Right cardiac atrium (tissue), 5 donors: ENCODE data around the gene CIITA. TPM values are rescaled to one million over a fixed set of nuclear protein-coding genes. Genes with fewer than 3 reads are reported as not detected.

ENCODE experiments used
- ATAC-seq, 2 donors: fragments of 200-7000 bp; cut with Tn5 transposase; one replicate each; pipeline versions ENCODE4 v1.8.0 to v1.9.1; 2020; ENCODE audit warnings: moderate library complexity in 2 of 2, mild to moderate bottlenecking in 1 of 2
- DNase-seq, 3 donors: peaks; one replicate each; pipeline ENCODE4 v3.0.0-alpha.2; 2020
- H3K27ac ChIP-seq: one replicate; pipeline ENCODE4 v1.5.1; 2013; ENCODE audit warnings: mild to moderate bottlenecking, low read length, control low read depth, moderate library complexity
- H3K27me3 ChIP-seq: one replicate; pipeline ENCODE4 v1.6.1; 2013; ENCODE audit not compliant: control insufficient read depth, insufficient read depth
- H3K4me1 ChIP-seq: one replicate; pipeline ENCODE4 v1.6.1; 2013; ENCODE audit warnings: low read length; ENCODE audit not compliant: control insufficient read depth, insufficient read depth
- H3K4me3 ChIP-seq: one replicate; pipeline ENCODE4 v1.5.1; 2013; ENCODE audit warnings: low read length, control low read depth
- H3K9me3 ChIP-seq: one replicate; pipeline ENCODE4 v1.6.1; 2013; ENCODE audit warnings: low read length; ENCODE audit not compliant: control insufficient read depth
- WGBS: extraction: QIAGEN DNeasy Blood & Tissue Kit; methylation state at CpG from one replicate; pipeline ENCODE4 v1.1.7; 2013; 5-methylcytosine and 5-hydroxymethylcytosine counted together
- intact Hi-C, 4 donors: fragments of 100-400 bp; cut with DNase I; formaldehyde crosslinking; loops; one replicate each; pipeline versions ENCODE4 v1.11.0 to v1.14.0; 2022 to 2023
- polyA plus RNA-seq: library from polyadenylated mRNA; stranded (reverse); fragments of 200-250 nt; gene quantifications from one replicate; pipeline ENCODE4 v1.2.3, GENCODE V29; 2013
- total RNA-seq, 4 donors: library from RNA; stranded (reverse); fragmentation: NEBNext Ultra II Directional; extraction: Animal tissue kit (Norgen Biotek cat#: 25700); gene quantifications; one replicate each; pipeline ENCODE4 v1.2.1, GENCODE V29; 2021
- donor health status: healthy with polysubstance abuse.
- donor health status: DM: no; HTN: yes; CAD: no.
- donor health status: DM: no; HTN: no; CAD: no.
- donor health status: DM: no; HTN: yes; CAD: no; lungs with severe emphysema.
- donor health status: DM: yes; HTN: yes; CAD: no.

Gene CIITA
- total and polyA plus RNA-seq, 5 donors, result 5.3 to 9.1 (median 7.3) TPM

DNA sequence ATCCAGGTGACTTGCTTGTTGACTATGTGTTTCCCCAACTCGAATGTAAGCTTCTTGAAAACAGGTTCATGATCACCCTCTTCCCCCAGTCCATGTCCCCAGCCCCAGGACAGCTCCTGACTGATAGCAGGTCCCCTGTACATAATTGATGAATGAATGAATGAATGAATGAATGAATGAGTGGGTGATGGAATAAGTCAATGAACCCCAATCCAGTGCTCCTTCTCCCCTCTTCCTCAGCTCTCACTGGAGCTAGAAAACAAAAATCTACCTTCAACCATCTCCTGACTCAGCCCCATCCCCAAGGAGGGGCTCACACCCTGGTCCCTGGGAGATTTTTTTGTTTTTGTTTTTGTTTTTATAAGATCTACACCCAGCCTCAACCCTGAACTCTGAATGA, 42.2 kb upstream of the CIITA start:
- ATAC-seq (no peak), DNase-seq (no peak)
- Histone ChIP-seq H3K4me1 (no peaks in the 10 kb centered on the region), H3K27me3 (no peaks in the 10 kb centered on the region), H3K9me3 (no peaks in the 10 kb centered on the region), H3K27ac (no peak overlapping the region), H3K4me3 (no peak overlapping the region)
- 94% methylated on average over 1 of the region's 1 CpG for WGBS
- intact Hi-C loops, result loop anchor here in 2 of 4 donors (5.0 to 10.0 kb wide), 2 partner anchors 80 to 83 kb away; no protein-coding TSS in a partner anchor

DNA sequence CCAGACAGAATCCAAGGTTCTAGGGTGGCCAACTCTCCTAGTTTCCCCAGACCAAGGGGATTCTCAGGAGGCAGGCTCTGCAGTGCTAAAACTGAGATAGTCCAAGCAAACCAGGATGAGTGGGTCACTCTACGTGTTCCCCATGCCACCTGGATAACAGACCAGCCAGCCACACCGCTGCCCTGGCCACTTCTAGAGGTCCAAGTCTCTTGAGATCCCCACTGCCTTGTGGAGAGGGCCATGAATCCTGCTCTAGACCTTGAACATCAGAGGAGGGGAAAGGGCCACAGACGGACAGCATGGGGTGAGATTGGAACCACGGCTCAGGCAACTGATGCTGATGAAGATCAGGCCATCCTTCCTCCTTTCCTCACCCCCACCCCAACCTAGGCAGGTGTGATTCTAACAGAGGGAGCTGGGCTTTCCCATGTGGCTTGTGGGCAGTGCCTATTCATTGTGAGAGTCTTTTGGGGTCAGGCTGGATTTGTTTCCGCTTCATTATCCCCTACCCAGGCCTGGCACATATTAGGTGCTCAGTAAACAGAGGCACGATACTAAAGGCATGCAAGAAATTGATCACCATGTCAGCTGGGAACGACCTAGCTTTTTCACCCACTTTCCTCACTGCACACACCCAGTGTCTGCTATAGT, 41.6 kb upstream of the CIITA start:
- DNase-seq, result peak in 1 of 3 donors; percentile 6
- intact Hi-C loops, result loop anchor here in 1 of 4 donors (10.0 kb wide), 1 partner anchor 79 kb away; no protein-coding TSS in a partner anchor
- Histone ChIP-seq H3K27me3 (no peaks in the 10 kb centered on the region), H3K9me3 (no peaks in the 10 kb centered on the region), H3K4me1 (no peaks in the 10 kb centered on the region), H3K4me3 (no peak overlapping the region), H3K27ac (no peak overlapping the region)
- WGBS, result 88% methylated on average over 7 of the region's 7 CpGs
- no peak for ATAC-seq

DNA sequence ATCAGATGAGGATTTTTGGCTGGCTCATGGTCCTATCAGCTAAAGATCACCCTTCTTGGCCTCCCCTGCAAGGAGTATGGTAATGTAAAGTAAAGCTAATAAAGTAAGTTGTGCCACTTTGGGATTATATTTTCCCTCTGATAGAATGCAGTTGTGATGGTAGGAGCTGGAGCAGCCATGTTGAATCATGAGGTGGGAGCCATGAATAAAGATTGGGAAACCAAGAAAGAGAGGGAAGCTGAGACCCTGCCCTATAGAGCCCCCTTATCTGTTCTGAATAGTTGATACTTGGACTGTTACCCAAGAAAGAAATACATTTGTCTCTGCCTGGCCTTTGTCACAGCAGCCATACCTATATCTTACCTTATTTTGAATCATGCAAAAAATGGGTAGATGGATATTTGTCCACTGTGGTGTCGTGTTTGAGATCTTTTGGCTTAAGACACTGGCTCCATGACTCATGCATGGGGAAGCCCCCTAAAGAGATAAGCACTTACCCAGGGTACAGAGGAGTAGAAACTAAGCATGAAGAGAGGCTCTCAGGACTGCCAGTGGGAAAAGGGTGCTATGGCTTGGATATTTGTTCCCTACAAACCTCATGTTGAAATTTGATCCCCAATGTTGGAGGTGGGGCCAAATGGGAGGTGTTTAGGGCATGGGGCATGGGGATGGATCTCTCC, 40.7 kb upstream of the CIITA start:
- ATAC-seq (no peak), DNase-seq (no peak)
- no peaks in the 10 kb centered on the region for H3K4me1 ChIP-seq
- intact Hi-C loops, result loop anchor here in 1 of 4 donors (10.0 kb wide), 1 partner anchor 78 kb away; no protein-coding TSS in a partner anchor
- no peak overlapping the region for H3K27ac ChIP-seq
- H3K9me3 ChIP-seq, result no peaks in the 10 kb centered on the region
- no peak overlapping the region for H3K4me3 ChIP-seq
- H3K27me3 ChIP-seq, result no peaks in the 10 kb centered on the region
- 73% methylated on average over 1 of the region's 1 CpG for WGBS

DNA sequence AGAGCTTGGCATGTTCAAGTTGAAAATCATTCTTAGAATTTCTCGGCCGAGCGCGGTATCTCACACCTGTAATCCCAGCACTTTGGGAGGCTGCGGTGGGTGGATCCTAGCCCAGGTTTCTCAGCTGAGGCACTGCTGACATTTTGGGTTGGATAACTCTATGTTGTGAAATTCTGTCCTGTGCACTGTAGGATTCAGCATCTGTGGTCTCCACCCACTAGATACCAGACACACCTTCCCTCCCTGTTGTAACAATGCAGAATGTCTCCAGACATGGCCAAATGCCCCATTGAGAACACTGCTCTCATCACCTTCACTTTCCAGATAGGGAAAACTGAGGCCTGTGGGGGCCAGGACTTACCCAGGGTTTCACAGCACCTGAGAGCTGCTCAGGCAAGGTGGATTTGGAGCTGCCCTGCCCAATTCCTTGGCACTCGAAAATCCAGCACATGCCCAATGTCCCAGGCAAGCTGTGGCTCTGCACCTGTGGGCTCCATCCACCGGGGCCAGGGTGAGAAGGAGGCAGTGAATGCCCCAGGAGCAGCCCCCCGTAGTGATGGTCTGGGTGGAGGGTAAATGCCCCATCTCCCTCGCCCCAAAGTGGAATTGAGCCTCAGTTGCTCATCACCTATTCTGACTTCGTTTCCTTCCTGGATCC, 38.3 kb upstream of the CIITA start:
- Histone ChIP-seq H3K9me3 (no peaks in the 10 kb centered on the region), H3K4me1 (no peaks in the 10 kb centered on the region), H3K27ac (no peak overlapping the region), H3K4me3 (no peak overlapping the region), H3K27me3 (no peaks in the 10 kb centered on the region)
- 85% methylated on average over 10 of the region's 10 CpGs for WGBS
- DNase-seq (peak in 1 of 3 donors; percentile 18), ATAC-seq (peak in 1 of 2 donors; percentile 44)
- intact Hi-C loops, result loop anchor here in 1 of 4 donors (10.0 kb wide), 1 partner anchor 76 kb away; no protein-coding TSS in a partner anchor

DNA sequence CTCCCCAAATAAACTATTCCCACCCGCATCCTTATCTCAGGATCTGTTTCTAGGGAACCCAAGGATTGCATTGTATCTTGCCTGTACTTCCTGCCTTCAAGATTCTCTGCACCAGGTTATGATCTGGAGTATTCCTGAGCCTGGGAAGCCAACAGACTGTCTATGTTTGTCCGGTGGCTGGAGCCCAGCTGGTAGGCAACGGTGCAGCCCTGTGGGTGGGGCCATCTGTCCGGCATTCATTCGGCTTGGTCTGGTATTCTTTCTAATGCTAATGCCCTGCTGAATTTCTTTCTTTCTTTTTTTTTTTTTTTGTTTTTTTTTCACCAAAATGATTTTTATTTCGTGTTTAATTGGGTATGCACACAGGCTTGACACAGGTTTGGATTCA, 37.7 kb upstream of the CIITA start:
- ATAC-seq (peak in 1 of 2 donors; percentile 75), DNase-seq (peak in 1 of 3 donors; percentile 41)
- no peaks in the 10 kb centered on the region for H3K9me3 ChIP-seq
- 47% methylated on average over 6 of the region's 6 CpGs for WGBS
- no peaks in the 10 kb centered on the region for H3K27me3 ChIP-seq
- no peaks in the 10 kb centered on the region for H3K4me1 ChIP-seq
- H3K27ac ChIP-seq, result no peak overlapping the region
- intact Hi-C loops, result loop anchor here in 1 of 4 donors (10.0 kb wide), 1 partner anchor 76 kb away; no protein-coding TSS in a partner anchor
- no peak overlapping the region for H3K4me3 ChIP-seq

DNA sequence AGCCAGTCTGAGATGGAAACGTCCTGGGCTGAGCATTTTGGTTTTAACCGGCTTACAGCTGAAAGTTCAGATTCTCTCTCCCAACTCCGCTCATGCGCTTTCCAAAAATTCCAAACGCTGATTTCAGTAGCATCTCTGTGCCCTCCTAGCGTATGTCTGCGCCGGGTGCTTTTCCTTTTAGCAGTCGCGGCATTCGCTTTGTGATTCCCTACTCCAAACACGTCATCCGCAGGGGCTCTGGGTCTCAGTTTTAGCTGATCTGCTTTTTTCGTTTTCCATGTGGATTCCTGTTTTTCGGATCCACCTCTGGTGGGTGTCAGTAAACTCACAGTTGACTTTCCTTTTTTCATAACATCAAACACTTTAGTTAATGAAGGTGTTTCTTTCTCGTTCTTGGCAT, 36.3 kb upstream of the CIITA start:
- no peak overlapping the region for H3K27ac ChIP-seq
- intact Hi-C loops, result no loop called here
- no peak overlapping the region for H3K4me3 ChIP-seq
- H3K4me1 ChIP-seq, result no peaks in the 10 kb centered on the region
- 77% methylated on average over 16 of the region's 16 CpGs for WGBS
- no peak for ATAC-seq
- DNase-seq, result no peak
- H3K9me3 ChIP-seq, result no peaks in the 10 kb centered on the region
- H3K27me3 ChIP-seq, result no peaks in the 10 kb centered on the region

DNA sequence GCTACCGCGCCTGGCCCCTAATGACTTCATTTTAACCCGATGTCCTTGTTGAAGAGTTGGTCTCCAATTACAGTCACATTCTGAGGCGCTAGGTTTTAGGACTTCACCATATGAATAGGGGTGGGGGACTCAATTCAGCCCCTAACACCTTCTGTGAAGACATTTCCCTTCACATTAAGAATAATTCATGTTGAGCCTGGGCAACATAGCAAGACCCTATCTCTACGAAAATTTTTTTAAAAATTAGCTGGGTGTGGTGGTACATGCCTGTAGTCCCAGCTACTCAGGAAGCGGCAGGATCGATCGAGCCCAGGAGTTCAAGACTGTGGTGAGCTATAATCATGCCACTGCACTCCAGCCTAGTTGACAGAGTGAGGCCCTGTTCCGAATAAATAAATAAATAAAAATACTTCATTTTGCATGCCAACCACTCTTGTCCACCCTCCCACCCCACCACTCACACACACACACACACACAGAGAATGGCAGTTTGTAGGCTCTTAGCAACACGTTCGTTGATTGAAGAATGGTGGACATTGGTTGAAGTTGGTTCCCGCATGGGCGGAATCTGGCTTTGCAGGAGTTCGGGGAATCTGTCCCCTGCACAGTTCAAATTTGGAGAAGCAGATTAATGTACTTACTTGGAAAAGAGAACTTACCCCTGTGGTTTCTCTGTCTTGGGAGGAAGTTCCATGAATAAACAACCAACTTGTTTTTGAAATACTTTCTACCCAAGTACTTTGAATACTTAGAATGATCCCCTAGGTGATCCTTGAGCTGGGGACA, 30.6 kb upstream of the CIITA start:
- DNase-seq, result no peak
- H3K4me1 ChIP-seq, result peaks cover 4% of the 10 kb centered on the region
- no peaks in the 10 kb centered on the region for H3K27me3 ChIP-seq
- H3K9me3 ChIP-seq, result no peaks in the 10 kb centered on the region
- peak; percentile 26 to 51 for ATAC-seq
- 91% methylated on average over 14 of the region's 14 CpGs for WGBS
- H3K4me3 ChIP-seq, result no peak overlapping the region
- intact Hi-C loops, result no loop called here
- H3K27ac ChIP-seq, result peak overlapping the region; percentile 68

DNA sequence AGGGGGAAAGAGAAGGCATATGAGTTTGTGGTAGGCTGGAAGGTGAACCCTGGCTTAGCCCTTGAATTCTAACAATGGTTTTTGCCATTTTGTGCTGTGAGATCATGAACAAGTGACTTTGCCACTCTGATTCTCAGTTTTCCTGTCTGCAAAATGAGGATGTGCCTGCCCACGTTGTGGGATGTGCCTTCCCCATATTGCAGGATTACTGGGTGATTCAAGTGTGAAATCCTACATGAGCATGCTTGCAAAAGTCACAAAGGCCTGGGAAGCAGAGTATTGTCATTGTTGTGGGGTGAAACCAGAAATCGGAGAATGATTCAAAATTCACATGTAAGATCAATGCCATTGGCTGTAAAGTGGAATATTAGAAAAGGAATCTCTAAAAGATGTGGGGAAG, 29.8 kb upstream of the CIITA start:
- no peaks in the 10 kb centered on the region for H3K9me3 ChIP-seq
- DNase-seq (no peak), ATAC-seq (no peak)
- intact Hi-C loops, result no loop called here
- WGBS, result 47% methylated on average over 2 of the region's 2 CpGs
- H3K27me3 ChIP-seq, result no peaks in the 10 kb centered on the region
- H3K27ac ChIP-seq, result peak overlapping the region; percentile 68
- H3K4me3 ChIP-seq, result no peak overlapping the region
- H3K4me1 ChIP-seq, result peaks cover 6% of the 10 kb centered on the region

DNA sequence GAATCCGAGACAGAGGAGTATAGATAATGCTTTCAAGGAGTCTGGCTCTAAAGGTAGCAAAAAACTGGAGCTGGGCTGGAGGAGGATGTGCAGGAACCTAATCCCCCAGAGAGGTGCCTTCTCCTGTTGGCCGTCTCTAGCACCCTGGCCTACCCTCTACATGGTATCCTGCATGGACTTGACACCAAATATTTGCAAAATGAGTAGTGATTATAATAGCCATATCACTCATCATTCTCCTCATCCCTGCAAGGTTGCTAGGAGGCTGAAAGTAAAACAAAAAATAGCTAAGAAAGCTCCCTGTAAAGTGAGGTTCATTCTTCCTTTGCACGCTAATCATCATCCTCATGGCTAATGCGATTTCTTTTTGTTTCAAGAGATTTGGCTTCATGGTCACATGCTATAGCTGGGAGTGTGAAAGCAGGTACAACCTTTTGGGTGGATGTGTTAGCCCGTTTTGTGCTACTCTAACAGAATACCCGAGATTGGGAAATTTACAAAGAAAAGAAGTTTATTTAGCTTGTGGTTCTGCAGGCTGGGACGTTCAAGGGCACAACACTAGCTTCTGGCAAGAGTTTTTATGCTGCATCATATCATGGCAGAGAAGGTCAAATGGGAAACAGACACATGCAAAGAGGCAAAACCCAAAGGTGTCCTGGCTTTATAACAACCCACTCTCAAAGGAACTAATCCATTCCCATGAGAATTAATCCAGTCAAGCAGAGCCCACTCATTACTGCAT, 27.1 kb upstream of the CIITA start:
- ATAC-seq, result no peak
- peaks cover 6% of the 10 kb centered on the region for H3K4me1 ChIP-seq
- no peaks in the 10 kb centered on the region for H3K9me3 ChIP-seq
- intact Hi-C loops, result no loop called here
- no peak overlapping the region for H3K27ac ChIP-seq
- no peak overlapping the region for H3K4me3 ChIP-seq
- H3K27me3 ChIP-seq, result no peaks in the 10 kb centered on the region
- DNase-seq, result no peak
- 68% methylated on average over 7 of the region's 7 CpGs for WGBS

DNA sequence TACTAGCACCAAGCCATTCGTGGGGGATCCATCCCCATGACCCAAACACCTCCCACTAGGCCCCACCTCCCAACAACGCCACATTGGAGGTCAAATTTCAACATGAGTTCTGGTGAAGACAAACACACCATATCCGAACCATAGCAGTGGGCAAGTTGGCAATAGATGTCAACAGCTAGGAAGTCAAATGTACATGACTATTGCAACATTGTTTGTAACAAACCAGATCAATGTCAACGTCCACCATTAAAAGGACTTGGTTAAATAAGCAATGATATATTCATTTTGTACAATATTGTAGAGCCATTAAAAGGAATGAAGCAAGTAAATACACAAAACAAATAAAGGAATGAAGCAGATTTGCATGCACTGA, 26.5 kb upstream of the CIITA start:
- DNase-seq (no peak), ATAC-seq (no peak)
- no peaks in the 10 kb centered on the region for H3K27me3 ChIP-seq
- intact Hi-C loops, result no loop called here
- H3K4me3 ChIP-seq, result no peak overlapping the region
- H3K9me3 ChIP-seq, result no peaks in the 10 kb centered on the region
- peaks cover 6% of the 10 kb centered on the region for H3K4me1 ChIP-seq
- 74% methylated on average over 4 of the region's 4 CpGs for WGBS
- H3K27ac ChIP-seq, result no peak overlapping the region
